Fibroblast of skin of left biceps (primary cell): ENCODE data around the gene FLNC.

Source experiments
- DNase-seq, 2 experiments: peaks; one replicate each; pipeline ENCODE4 v3.0.0-alpha.2; 2013; ENCODE audit warnings: low read depth in 2 of 2

FLNC gene

DNA sequence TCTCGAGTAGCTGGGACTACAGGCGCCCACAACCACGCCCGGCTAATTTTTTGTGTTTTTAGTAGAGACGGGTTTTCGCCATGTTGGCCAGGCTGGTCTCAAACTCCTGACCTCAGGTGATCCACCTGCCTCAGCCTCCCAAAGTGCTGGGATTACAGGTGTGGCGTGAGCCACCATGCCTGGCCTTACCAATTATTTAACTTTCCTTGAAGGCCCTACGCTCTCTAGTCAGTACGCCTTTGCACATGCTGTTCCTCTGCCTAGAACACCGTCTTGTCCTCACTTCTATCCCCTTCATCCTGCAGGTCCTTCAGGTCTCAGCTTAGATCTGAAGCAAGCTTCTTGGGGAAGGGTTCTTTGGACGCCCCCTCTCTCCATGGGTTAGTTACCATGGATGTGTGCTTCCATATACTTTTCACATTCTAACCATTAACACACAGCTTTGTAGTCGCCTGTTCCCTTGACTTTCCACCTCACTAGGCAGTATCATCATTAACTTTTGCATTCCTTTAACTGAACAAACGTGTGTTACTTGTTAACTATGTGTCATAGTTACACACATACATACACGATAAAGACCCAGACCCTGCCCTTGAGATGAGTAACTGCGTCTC is 31.9 kb downstream of the FLNC start:
- no peak for DNase-seq

- peak; percentile 90 to 91 for DNase-seq
These were observed 32.6 kb downstream of the FLNC start, which contains the start of gene ATP6V1F for GRCh38 chr7:128862571-128863432. TSS of gene ATP6V1F (plus strand) at chr7:128862856. CDS start at chr7:128862905, 49 bp downstream.

DNA sequence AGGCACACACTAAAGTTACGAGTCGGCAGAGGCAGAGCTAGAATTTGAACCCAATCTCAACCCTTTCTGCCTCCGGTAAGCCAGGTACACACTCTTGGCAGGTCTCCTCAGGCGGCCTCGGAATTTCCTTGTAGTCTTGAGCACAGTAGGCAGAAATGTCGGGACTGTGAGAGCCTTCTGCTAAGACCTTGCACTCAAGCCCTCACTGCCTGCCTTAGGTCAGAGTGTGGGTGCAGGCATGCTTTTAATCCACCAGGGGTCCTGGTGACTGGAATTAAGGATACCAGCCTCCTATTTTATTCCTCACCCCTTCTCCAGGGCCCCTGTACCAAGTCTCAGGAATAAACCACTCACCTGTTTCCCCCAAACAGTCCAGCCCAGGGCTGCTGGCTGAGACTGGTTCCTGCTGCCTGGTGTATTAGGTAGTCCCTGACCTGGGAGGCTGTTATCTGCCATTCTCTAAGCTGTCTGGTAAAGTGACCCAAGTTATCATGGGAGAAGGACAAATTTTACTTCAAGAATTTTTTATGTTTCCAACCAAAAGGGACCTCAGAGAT is 33.3 kb downstream of the FLNC start:
- peak; percentile 23 to 33 for DNase-seq

GRCh38 chr7:128865303-128865702 is 35.1 kb downstream of the FLNC start:
- no peak for DNase-seq

DNA sequence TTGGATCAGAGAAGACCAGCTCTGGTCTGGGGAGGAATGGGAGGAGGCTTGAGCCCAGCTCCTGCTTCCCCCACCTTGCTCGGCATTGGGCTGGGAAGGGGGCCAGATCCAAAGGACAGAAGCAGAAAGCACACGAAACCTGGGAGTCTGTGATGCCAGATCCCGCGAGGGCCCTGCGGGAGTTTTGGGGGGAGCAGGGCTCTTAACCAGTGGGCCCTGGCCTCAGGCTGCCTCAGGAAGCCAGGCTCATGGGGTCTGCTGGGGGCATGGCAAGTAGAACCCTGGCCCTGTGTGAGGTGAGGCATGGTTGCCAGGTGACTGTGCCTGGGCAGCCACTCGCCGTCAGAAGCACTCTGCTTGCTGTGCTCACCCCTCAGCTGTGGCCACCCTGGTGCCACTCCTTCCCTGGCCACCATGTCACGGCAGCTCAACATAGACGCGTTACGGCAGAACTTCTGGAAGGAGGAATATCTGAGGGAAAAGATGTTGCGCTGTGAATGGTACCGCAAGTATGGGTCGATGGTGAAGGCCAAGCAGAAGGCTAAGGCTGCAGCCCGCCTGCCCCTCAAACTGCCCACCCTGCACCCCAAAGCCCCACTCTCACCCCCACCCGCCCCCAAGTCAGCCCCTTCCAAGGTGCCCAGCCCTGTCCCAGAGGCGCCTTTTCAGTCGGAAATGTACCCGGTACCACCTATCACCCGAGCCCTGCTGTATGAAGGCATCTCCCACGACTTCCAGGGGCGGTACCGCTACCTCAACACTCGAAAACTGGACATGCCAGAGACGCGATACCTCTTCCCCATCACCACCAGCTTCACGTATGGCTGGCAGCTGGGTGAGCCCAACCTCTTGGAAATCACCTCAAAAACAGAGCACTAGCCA is 36.0 kb downstream of the FLNC start:
- DNase-seq: no peak

DNA sequence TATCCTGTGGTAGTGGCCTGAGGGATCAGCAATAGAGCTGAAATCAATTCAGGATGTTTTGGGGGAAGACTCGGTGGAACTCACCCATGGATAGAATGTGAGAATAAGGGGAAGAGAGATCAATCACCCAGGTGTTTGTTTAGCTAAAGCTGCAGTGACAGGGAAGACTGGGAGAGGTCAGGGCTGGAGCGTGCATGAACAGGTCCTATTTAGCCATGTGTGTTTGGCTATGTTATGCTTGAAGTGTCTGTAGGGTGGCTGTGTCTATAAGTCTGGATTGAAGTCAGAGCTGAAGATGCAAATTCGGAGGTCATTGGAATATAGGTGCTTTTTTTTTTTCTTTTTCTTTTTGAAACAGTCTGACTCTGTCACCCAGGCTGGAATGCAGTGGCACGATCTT is 37.0 kb downstream of the FLNC start:
- no peak for DNase-seq

GRCh38 chr7:128867842-128868623 is 37.8 kb downstream of the FLNC start:
- no peak for DNase-seq

DNA sequence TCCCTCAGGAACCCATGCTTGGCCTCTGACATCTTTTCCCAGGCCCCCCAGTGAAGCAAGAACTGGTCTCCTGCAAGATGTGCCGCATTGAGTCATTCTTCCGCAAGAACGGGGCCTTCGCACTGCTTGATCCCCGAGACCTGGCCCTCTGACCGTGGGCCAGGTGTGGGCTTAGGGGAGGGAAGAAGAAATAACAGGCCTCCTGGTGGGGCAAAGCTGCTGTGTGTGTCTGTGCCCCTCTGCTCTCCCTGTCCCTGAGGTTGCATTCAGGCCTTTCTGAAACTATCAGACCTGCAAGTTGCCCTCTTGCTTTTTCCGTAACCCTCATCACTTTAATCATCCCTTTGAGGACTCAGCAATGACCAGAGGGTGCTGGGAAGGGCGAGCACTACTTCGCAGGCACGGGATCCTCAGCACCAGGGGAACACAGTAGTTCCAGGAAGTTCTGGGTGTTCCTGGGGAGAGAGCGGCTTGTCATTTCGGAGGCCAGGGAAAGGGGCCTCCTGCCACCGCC is 38.5 kb downstream of the FLNC start:
- DNase-seq: no peak

DNA sequence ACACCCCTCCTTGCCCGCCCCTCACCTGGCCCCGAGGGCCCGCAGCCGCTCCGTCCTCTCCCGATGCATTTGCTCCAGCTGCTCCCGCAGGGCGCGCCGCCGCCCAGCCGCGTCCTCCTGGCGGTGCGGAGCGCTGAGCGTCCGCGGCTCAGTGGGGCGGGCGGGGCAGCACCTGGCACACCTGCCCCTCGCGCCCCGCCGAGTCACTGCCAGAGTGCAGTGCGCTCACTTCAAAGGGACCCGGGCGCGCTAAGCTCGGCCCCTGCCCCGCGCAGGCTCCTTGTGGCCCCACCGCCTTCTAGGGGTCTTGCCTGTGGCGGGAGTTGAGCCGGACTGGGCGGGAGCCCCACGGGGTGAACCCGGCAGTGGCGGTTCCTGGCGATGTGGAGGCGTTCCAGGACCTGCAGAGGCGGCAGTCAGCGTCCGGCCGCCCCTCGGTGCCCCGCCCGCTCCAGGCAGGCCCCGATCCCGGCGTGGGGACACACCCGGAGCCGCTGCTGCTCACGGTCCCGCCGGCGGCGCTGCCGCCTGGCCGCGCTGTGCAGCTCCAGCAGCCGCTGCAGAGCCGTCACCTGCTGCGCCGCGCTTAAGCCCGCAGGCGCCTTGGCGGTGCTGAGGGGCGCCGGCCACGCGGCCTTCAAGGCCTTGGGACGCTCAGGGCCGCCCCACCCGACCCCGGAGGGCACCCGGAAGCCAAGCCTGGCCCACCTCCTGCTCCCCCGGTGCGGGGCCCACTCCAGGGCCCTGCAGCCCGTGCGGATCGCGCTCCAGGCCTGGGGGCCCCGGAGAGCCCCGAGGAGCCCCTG is 39.1 kb downstream of the FLNC start:
- no peak for DNase-seq

- no peak for DNase-seq
These were observed 39.7 kb downstream of the FLNC start for GRCh38 chr7:128869944-128870285.

DNA sequence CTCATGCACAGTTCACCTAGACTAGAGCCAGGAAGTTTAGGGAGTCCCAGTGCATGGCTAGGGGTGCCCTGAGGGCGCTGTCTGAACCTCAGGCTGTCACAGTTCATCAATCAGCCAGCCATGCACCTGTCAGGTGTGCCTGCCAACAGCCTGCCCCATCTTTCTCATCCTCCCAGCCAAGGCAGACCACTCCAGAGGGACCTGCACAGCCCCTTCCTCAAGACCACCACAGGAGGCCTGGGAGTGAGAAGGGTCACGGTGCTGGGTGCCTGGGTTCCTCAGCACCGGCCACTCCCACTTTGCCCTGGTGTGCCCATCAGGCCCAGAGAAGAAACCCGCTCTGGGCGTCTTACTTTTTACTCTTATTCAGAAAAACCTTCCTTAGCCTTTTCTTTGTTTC is 40.8 kb downstream of the FLNC start:
- DNase-seq: no peak

- DNase-seq: no peak
These were observed 42.2 kb downstream of the FLNC start for GRCh38 chr7:128872394-128872824.

DNA sequence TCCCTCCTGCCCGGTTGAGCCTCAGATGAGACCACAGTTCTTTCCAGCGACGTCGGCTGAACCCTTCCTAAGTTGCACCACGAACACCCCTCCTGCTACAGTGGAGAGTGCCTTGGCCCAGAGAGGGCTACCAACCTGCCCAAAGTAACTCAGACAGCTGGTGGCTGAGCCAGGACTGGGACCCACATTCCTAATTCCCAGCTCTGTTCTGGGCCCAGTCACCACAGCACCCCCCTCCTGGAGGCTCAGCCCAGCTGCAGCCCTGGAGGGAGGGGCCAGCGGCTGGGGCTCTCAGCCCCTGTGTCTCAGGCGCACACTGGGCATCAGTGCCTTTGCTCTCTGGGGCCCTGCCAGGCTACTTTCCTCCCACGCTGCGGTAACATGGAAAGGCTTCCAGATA is 43.0 kb downstream of the FLNC start:
- DNase-seq: no peak

DNA sequence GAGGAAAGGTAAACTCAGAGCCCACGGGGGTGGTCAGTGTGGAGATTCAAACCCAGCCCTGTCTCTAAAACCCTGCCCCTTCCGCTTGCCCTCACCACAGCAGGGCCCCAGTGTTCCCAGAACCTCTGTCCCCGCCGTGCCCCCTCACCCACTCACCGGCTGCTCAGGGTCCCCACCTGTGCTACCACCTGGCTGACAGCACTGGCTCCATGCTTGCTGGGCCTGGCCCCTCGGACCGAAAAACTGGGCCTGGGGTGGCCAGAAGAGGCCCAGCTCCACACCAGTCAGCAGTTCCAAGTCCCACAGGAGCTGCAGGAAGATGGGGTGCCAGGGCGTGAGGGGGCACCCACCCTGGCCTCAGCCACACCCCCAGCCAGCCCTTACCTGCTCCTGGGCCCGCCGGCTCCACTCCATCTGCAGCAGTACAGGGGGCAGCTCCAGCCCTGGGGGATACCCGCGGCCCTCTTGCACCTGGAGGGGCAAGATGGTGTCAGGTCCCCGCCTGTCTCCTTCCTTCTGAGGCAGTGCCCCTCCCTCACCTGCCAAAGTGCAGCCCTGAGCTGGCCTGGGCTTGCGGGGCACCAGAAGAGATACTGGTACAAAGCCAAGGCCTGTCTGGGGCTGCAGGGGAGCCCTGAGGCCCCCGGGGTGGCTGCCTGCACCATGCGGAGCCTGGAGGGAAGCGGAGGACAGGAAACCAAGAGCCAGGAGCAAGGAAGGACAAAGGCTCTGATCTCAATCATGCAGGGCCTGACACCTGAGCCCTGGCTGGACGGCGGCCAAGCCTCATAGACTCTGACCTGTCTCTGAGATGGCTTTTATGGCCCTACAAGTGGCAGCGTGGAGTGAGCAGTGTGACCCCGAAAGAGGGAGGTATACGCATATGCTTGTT is 44.2 kb downstream of the FLNC start:
- DNase-seq: no peak

DNA sequence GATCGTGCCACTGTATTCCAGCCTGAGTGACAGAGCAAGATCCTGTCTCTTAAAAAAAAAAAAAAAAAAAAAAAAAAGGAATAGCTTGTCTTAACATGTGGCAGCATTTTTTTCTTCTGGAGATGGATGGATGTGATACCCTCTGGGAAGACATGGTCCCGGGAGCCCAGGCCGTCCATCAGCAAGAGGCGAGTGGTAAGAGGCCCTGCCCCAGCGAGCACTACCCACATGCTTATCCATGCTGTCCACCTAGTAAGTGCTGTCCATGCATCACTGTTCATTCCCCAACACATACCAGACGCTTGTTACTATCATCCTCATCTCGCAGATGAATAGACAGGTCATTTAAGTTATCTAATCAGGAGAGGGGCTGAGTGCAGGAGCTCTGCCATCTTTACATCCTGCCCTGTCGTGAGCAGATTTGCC is 45.3 kb downstream of the FLNC start:
- no peak for DNase-seq

- DNase-seq: no peak
These were observed 45.9 kb downstream of the FLNC start for GRCh38 chr7:128876127-128876526.

- no peak for DNase-seq
These were observed 46.4 kb downstream of the FLNC start for GRCh38 chr7:128876586-128876977.

DNA sequence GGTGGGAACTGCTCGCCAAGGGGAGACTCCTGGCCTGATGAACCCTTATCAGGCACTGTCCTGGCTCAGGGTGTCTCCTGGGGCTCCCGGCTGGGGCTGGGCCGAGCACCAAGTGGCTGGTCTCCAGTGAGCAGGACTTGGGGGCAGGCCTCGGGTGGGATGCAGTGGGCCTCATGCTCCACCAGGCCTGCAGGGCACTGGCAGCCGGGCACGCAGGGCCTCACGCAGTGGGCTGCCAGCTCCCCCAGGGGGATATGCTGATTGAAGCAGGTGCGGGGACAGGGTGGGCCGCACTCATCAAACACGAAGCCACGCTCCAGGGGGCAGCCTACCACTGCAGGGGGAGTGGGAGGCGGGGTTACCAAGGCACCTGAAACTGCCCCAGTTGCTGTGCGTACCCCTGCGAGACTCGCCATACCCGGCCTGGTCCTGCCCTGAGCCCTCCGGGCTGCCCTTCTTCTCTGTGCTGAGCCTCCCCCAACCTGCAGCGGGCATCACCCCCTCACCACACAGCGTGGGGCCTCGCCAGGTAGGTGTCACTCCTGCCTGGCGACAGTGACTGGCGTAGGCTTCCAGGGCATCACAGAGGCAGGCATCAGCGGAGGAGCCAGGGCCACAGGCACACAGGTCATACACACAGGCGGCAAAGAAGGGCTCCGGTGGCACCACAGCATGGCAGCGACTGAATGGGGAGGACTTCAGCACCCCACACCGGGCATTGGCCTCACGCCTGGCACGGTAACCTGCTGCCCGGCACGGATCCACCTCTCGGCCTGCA is 47.0 kb downstream of the FLNC start:
- DNase-seq: no peak
